Transverse colon (tissue), 4 donors: ENCODE data around the gene DTWD1. TPM values are rescaled to one million over a fixed set of nuclear protein-coding genes. Genes with fewer than 3 reads are reported as not detected.
"Not testable (repeated sequence)": the region's sequence is repeated elsewhere in the genome, so short reads cannot be mapped to it uniquely, and the experiment has no call there.

Experiments
- DNase-seq: peaks from one replicate; pipeline ENCODE4 v3.0.0-alpha.2; 2019
- H3K27ac ChIP-seq, 4 donors: fragments of 200-600 bp; sonication (generic); 2 replicates each; pipeline ENCODE4 v1.5.1; 2016 to 2018; ENCODE audit warnings: inconsistent platforms in 4 of 4
- H3K27me3 ChIP-seq: fragments of 200-600 bp; sonication (generic); 2 replicates; pipeline ENCODE4 v1.5.1; 2017; ENCODE audit warnings: inconsistent platforms
- H3K36me3 ChIP-seq, 4 donors: fragments of 200-600 bp; sonication (generic); 2 replicates each; pipeline ENCODE4 v1.5.1; 2017 to 2019; ENCODE audit warnings: inconsistent platforms in 4 of 4
- H3K4me1 ChIP-seq, 4 donors: fragments of 200-600 bp; sonication (generic); 2 replicates each; pipeline ENCODE4 v1.5.1; 2017 to 2020; ENCODE audit warnings: inconsistent platforms in 4 of 4
- H3K4me3 ChIP-seq, 4 donors: fragments of 200-600 bp; sonication (generic); 1 replicate in 1 of 4; 2 replicates in 3 of 4; pipeline versions ENCODE4 v1.5.1 to v1.6.1; 2017 to 2019; ENCODE audit warnings: inconsistent platforms in 4 of 4
- H3K9me3 ChIP-seq, 2 donors: fragments of 200-600 bp; sonication (generic); 2 replicates each; pipeline ENCODE4 v1.5.1; 2017 to 2019; ENCODE audit warnings: inconsistent platforms in 2 of 2
- CTCF ChIP-seq, 5 experiments: fragments of 200-600 bp in 3 of 5; fragments of 450-650 bp in 2 of 5; sonication (generic) in 3 of 5; IDR thresholded peaks; 1 replicate in 2 of 5; 2 replicates in 3 of 5; pipeline ENCODE4 v1.5.1; 2016 to 2017; ENCODE audit warnings: antibody characterized with exemption in 5 of 5, inconsistent platforms in 3 of 5, mild to moderate bottlenecking in 2 of 5, moderate library complexity in 1 of 5
- EP300 ChIP-seq: sonication (generic); formaldehyde crosslinking; IDR thresholded peaks from one replicate; pipeline ENCODE4 v1.6.1; 2017; ENCODE audit warnings: antibody characterized with exemption, low read depth
- POLR2A ChIP-seq: fragments of 450-650 bp; IDR thresholded peaks from one replicate; pipeline ENCODE4 v1.6.1; 2016; ENCODE audit warnings: antibody characterized with exemption, mild to moderate bottlenecking, moderate library complexity
- POLR2AphosphoS5 ChIP-seq, 3 donors: sonication (generic); formaldehyde crosslinking; IDR thresholded peaks; one replicate each; pipeline ENCODE4 v1.6.1; 2016; ENCODE audit warnings: antibody characterized with exemption in 3 of 3
- WGBS, 2 donors: methylation state at CpG; one replicate each; pipeline ENCODE4 v1.1.5; 2018; ENCODE audit warnings: low coverage in 1 of 2; 5-methylcytosine and 5-hydroxymethylcytosine counted together
- in situ Hi-C, 4 donors: fragments of 200-750 bp; cut with MboI; loops; one replicate each; pipeline versions ENCODE4 v1.15.0 to v1.15.1; 2017; ENCODE audit warnings: low sequenced_read_pairs in 3 of 4, low pct_ligation_motif_present in 1 of 4, low pct_unique_long_range_greater_than_20kb in 1 of 4
- intact Hi-C: fragments of 100-400 bp; cut with DNase I; formaldehyde crosslinking; loops from one replicate; pipeline ENCODE4 v1.15.1; 2023; ENCODE audit warnings: low total_unique reads
- total RNA-seq, 4 donors: library from RNA; depleted of rRNA; stranded (reverse); fragments of >200 nt; gene quantifications; one replicate each; pipeline ENCODE4 v1.1.0, GENCODE V29; 2016

The DTWD1 gene
- total RNA-seq, 4 donors from 2014 or later: 3.0 to 22.1 (median 17.1) TPM

- intact Hi-C loops (no loop called here), in situ Hi-C loops (no loop called here)
- Histone ChIP-seq H3K27me3 (no peaks in the 10 kb centered on the region), H3K36me3 (no peaks in the 10 kb centered on the region), H3K27ac (no peak overlapping the region), H3K4me1 (no peaks in the 10 kb centered on the region), H3K4me3 (no peak overlapping the region), H3K9me3 (peaks cover 1 to 9% of the 10 kb centered on the region in 2 donors)
- no peak for DNase-seq
- TF ChIP-seq POLR2A (no peak), CTCF (IDR thresholded peaks at IDR 0.05) (no peak), EP300 (no peak), POLR2AphosphoS5 (IDR thresholded peaks at IDR 0.05) (no peak)
- WGBS, 2 donors: 100% methylated on average over 2 of the region's 2 CpGs; no CpG with 5 or more reads in 1 of the 2 donors
Observed at GRCh38 chr15:49605588-49605987, 15.3 kb upstream of the DTWD1 start.

- Histone ChIP-seq H3K27me3 (no peaks in the 10 kb centered on the region), H3K36me3 (no peaks in the 10 kb centered on the region), H3K27ac (no peak overlapping the region), H3K9me3 (peaks cover 0 to 7% of the 10 kb centered on the region in 2 donors), H3K4me3 (no peak overlapping the region), H3K4me1 (no peaks in the 10 kb centered on the region)
- intact Hi-C loops: no loop called here
- no peak for DNase-seq
- no peak for TF ChIP-seq CTCF (IDR thresholded peaks at IDR 0.05)
- no peak for TF ChIP-seq POLR2A
- TF ChIP-seq POLR2AphosphoS5 (IDR thresholded peaks at IDR 0.05): no peak
- TF ChIP-seq EP300: no peak
- in situ Hi-C loops: no loop called here
Observed at GRCh38 chr15:49606594-49606993, 14.3 kb upstream of the DTWD1 start.

- in situ Hi-C loops: no loop called here
- H3K27me3 ChIP-seq: no peaks in the 10 kb centered on the region
- no peak for TF ChIP-seq EP300
- 88 to 100% methylated on average over 2 of the region's 2 CpGs for WGBS, 2 donors
- intact Hi-C loops: no loop called here
- H3K27ac ChIP-seq: no peak overlapping the region
- H3K4me3 ChIP-seq: no peak overlapping the region
- H3K9me3 ChIP-seq: peaks cover 0 to 9% of the 10 kb centered on the region in 2 donors
- DNase-seq: no peak
- H3K4me1 ChIP-seq: no peaks in the 10 kb centered on the region
- H3K36me3 ChIP-seq: no peaks in the 10 kb centered on the region
Observed at GRCh38 chr15:49610157-49610918, 10.5 kb upstream of the DTWD1 start.

GRCh38 chr15:49612240-49612639 is 8.6 kb upstream of the DTWD1 start:
- 97 to 100% methylated on average over 3 of the region's 3 CpGs for WGBS, 2 donors
- H3K9me3 ChIP-seq, H3K27me3 ChIP-seq, H3K36me3 ChIP-seq, in situ Hi-C loops, H3K4me1 ChIP-seq, H3K4me3 ChIP-seq, H3K27ac ChIP-seq, DNase-seq, intact Hi-C loops: not testable (repeated sequence)

GRCh38 chr15:49619226-49619625 is 1.6 kb upstream of the DTWD1 start:
- Histone ChIP-seq H3K27me3 (no peaks in the 10 kb centered on the region), H3K9me3 (peaks cover 0 to 9% of the 10 kb centered on the region in 2 donors), H3K36me3 (no peaks in the 10 kb centered on the region), H3K4me1 (peaks cover 0 to 30% (median 15%) of the 10 kb centered on the region in 4 donors), H3K27ac (peak overlapping the region; percentile 93 to 96 (median 95)), H3K4me3 (no peak overlapping the region)
- in situ Hi-C loops (no loop called here), intact Hi-C loops (no loop called here)
- WGBS, 2 donors: 84 to 100% methylated on average over 1 to 3 of the region's 3 CpGs
- no peak for DNase-seq
- TF ChIP-seq EP300 (no peak), POLR2A (no peak), CTCF (IDR thresholded peaks at IDR 0.05) (no peak), POLR2AphosphoS5 (IDR thresholded peaks at IDR 0.05) (no peak)
